H9 (cell line): Measurements from ENCODE around the gene APOA1. TPM values are rescaled to one million over a fixed set of nuclear protein-coding genes. Genes with fewer than 3 reads are reported as not detected.

ENCODE experiments used
- DNase-seq: peaks from one replicate; pipeline ENCODE4 v3.0.0-alpha.2; 2017
- H2AFZ ChIP-seq: one replicate; pipeline ENCODE4 v1.6.1; 2013; ENCODE audit warnings: mild to moderate bottlenecking, low read length, control low read depth, moderate library complexity
- H2AK5ac ChIP-seq: 2 replicates; pipeline ENCODE4 v1.6.1; 2013; ENCODE audit warnings: low read length, control low read depth, mixed read lengths; ENCODE audit not compliant: insufficient read length
- H2BK120ac ChIP-seq: one replicate; pipeline ENCODE4 v1.6.1; 2013; ENCODE audit warnings: low read depth, mild to moderate bottlenecking, low read length, control low read depth, inconsistent platforms; ENCODE audit not compliant: poor library complexity, severe bottlenecking
- H2BK12ac ChIP-seq: 2 replicates; pipeline ENCODE4 v1.6.1; 2013; ENCODE audit warnings: low read length, control low read depth, mixed read lengths, low read depth; ENCODE audit not compliant: insufficient read length
- H2BK15ac ChIP-seq: 2 replicates; pipeline ENCODE4 v1.6.1; 2013; ENCODE audit warnings: low read depth, low read length, control low read depth
- H2BK20ac ChIP-seq: one replicate; pipeline ENCODE4 v1.6.1; 2013; ENCODE audit warnings: low read depth, mild to moderate bottlenecking, low read length, control low read depth, inconsistent platforms; ENCODE audit not compliant: poor library complexity, severe bottlenecking
- H2BK5ac ChIP-seq: 2 replicates; pipeline ENCODE4 v1.6.1; 2013; ENCODE audit warnings: low read length, control low read depth, mixed read lengths; ENCODE audit not compliant: insufficient read length
- H3K14ac ChIP-seq: 2 replicates; pipeline ENCODE4 v1.6.1; 2013; ENCODE audit warnings: low read length, control low read depth; ENCODE audit not compliant: insufficient read depth
- H3K18ac ChIP-seq: 2 replicates; pipeline ENCODE4 v1.6.1; 2013; ENCODE audit warnings: low read depth, mild to moderate bottlenecking, mixed read lengths, low read length, control low read depth; ENCODE audit not compliant: insufficient read length
- H3K23ac ChIP-seq: 2 replicates; pipeline ENCODE4 v1.6.1; 2013; ENCODE audit warnings: low read length, control low read depth, mixed read lengths, low read depth; ENCODE audit not compliant: insufficient read length
- H3K23me2 ChIP-seq: 2 replicates; pipeline ENCODE4 v1.6.1; 2013; ENCODE audit warnings: low read depth, mild to moderate bottlenecking, mixed read lengths, low read length, control low read depth; ENCODE audit not compliant: insufficient read length, poor library complexity, severe bottlenecking
- H3K27ac ChIP-seq: 2 replicates; pipeline ENCODE4 v1.5.1; 2013; ENCODE audit warnings: low read length, control low read depth, mixed read lengths, low read depth; ENCODE audit not compliant: insufficient read length
- H3K27me3 ChIP-seq: 2 replicates; pipeline ENCODE4 v1.6.1; 2013; ENCODE audit warnings: low read length, control low read depth, inconsistent platforms; ENCODE audit not compliant: insufficient read depth
- H3K4ac ChIP-seq: 2 replicates; pipeline ENCODE4 v1.6.1; 2013; ENCODE audit warnings: low read depth, mild to moderate bottlenecking, control low read depth, inconsistent platforms, low read length, moderate library complexity
- H3K4me1 ChIP-seq: 2 replicates; pipeline ENCODE4 v1.6.1; 2013; ENCODE audit warnings: low read length, control low read depth, inconsistent platforms; ENCODE audit not compliant: insufficient read depth
- H3K4me2 ChIP-seq: 2 replicates; pipeline ENCODE4 v1.6.1; 2013; ENCODE audit warnings: low read length, control low read depth, mixed read lengths; ENCODE audit not compliant: insufficient read length, insufficient read depth
- H3K56ac ChIP-seq: 2 replicates; pipeline ENCODE4 v1.6.1; 2013; ENCODE audit warnings: low read depth, mild to moderate bottlenecking, mixed read lengths, low read length, control low read depth; ENCODE audit not compliant: insufficient read length
- H3K79me1 ChIP-seq: 2 replicates; pipeline ENCODE4 v1.6.1; 2013; ENCODE audit warnings: low read depth, mild to moderate bottlenecking, moderate library complexity, low read length, control low read depth, inconsistent platforms; ENCODE audit not compliant: insufficient read depth, poor library complexity, severe bottlenecking
- H3K79me2 ChIP-seq: 2 replicates; pipeline ENCODE4 v1.6.1; 2013; ENCODE audit warnings: low read length, control low read depth, inconsistent platforms; ENCODE audit not compliant: insufficient read depth
- H3K9ac ChIP-seq: 2 replicates; pipeline ENCODE4 v1.6.1; 2013; ENCODE audit warnings: low read length, control low read depth, mixed read lengths; ENCODE audit not compliant: insufficient read length; ENCODE audit errors: extremely low read depth
- H3K9me3 ChIP-seq: one replicate; pipeline ENCODE4 v1.6.1; 2013; ENCODE audit warnings: low read depth, low read length, inconsistent platforms; ENCODE audit not compliant: control insufficient read depth
- H3T11ph ChIP-seq: one replicate; pipeline ENCODE4 v1.6.1; 2013; ENCODE audit warnings: mild to moderate bottlenecking, low read length, control low read depth, inconsistent platforms
- H4K20me1 ChIP-seq: one replicate; pipeline ENCODE4 v1.6.1; 2013; ENCODE audit not compliant: control insufficient read depth, insufficient read length, insufficient read depth
- H4K5ac ChIP-seq: 2 replicates; pipeline ENCODE4 v1.6.1; 2013; ENCODE audit warnings: low read depth, mild to moderate bottlenecking, mixed read lengths, low read length, control low read depth; ENCODE audit not compliant: insufficient read length
- H4K8ac ChIP-seq: replicated peaks from 2 replicates; pipeline ENCODE4 v1.6.1; 2013; ENCODE audit warnings: low read length, control low read depth, mixed read lengths, low read depth; ENCODE audit not compliant: insufficient read length
- H4K91ac ChIP-seq: 2 replicates; pipeline ENCODE4 v1.6.1; 2013; ENCODE audit warnings: low read depth, mild to moderate bottlenecking, moderate library complexity, mixed read lengths, low read length, control low read depth; ENCODE audit not compliant: insufficient read length
- H3K27ac Mint-ChIP-seq, 3 experiments: 2 replicates in 2 of 3; 3 replicates in 1 of 3; pipeline ENCODE4 v1.8.0; 2020 to 2021; ENCODE audit warnings: mixed read lengths in 3 of 3, mild to moderate bottlenecking in 1 of 3, moderate library complexity in 1 of 3
- H3K27me3 Mint-ChIP-seq: 2 replicates; pipeline ENCODE4 v1.8.0; 2021; ENCODE audit warnings: low read depth, mild to moderate bottlenecking, moderate library complexity, mixed read lengths
- H3K36me3 Mint-ChIP-seq, 3 experiments: 2 replicates in 2 of 3; 3 replicates in 1 of 3; pipeline ENCODE4 v1.8.0; 2020 to 2021; ENCODE audit warnings: low read depth in 3 of 3, mixed read lengths in 3 of 3; ENCODE audit not compliant: insufficient read depth in 1 of 3
- H3K4me1 Mint-ChIP-seq, 2 experiments: 2 replicates each; pipeline ENCODE4 v1.8.0; 2020; ENCODE audit warnings: mixed read lengths in 2 of 2
- H3K4me3 Mint-ChIP-seq, 2 experiments: 2 replicates in 1 of 2; 3 replicates in 1 of 2; pipeline ENCODE4 v1.8.0; 2020 to 2021; ENCODE audit warnings: mild to moderate bottlenecking in 2 of 2, mixed read lengths in 2 of 2, moderate library complexity in 1 of 2
- H3K9me3 Mint-ChIP-seq, 2 experiments: 2 replicates in 1 of 2; 3 replicates in 1 of 2; pipeline ENCODE4 v1.8.0; 2020; ENCODE audit warnings: mild to moderate bottlenecking in 2 of 2, mixed read lengths in 2 of 2, moderate library complexity in 1 of 2
- WGBS: extraction: QIAGEN DNeasy Blood & Tissue Kit; methylation state at CpG from one replicate; pipeline ENCODE4 v1.1.7; 2013; ENCODE audit warnings: missing lambda C conversion rate, low lambda C conversion rate, mixed read lengths; ENCODE audit not compliant: insufficient read length; ENCODE audit errors: extremely low coverage; 5-methylcytosine and 5-hydroxymethylcytosine counted together
- total RNA-seq: library from RNA; stranded (reverse); gene quantifications from 2 replicates; pipeline ENCODE4 v1.2.1, GENCODE V29; 2021
- TF ChIP-seq, protein P1 (sequence below): fragments of 200-600 bp; sonication (generic); conservative IDR thresholded peaks from 3 replicates; pipeline ENCODE4 v1.8.0; 2021; ENCODE audit warnings: antibody characterized with exemption, mild to moderate bottlenecking

APOA1 gene
- total RNA-seq, 1 experiment from 2014 or later = 0.68 TPM

DNA sequence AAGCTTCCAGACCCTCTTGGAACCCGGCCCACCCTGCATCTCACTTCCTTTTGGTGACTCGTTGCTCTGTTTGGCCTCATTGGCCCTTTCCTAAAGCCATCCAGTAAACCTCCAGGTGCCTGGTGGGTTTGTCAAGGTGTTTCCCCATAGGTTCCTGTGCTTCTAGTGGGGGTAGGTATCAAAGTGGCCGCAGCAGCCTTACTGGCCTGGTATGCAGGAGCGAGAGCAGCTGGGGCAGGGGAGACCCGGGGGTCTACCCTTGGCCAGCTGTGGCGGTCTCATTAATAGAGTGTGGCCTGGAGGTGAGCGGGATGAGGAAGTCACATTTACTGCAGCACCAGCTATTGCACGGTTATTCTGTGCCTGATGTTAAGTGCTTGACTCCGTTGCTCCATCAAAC, 18.4 kb downstream of the APOA1 start:
- H3K9ac ChIP-seq = no peak overlapping the region
- H3K23me2 ChIP-seq = peaks cover 2% of the 10 kb centered on the region
- H4K91ac ChIP-seq = no peak overlapping the region
- H2AK5ac ChIP-seq = no peak overlapping the region
- DNase-seq = no peak
- no peak overlapping the region for H2BK20ac ChIP-seq
- Mint-ChIP-seq H3K4me1 (peaks cover 5 to 6% of the 10 kb centered on the region in 2 experiments; a peak in 3 of 4 replicates), H3K27ac (no peak overlapping the region), H3K36me3 (no peaks in the 10 kb centered on the region), H3K9me3 (no peaks in the 10 kb centered on the region), H3K27me3 (peaks cover 6% of the 10 kb centered on the region), H3K4me3 (no peak overlapping the region)
- no peak overlapping the region for H3K56ac ChIP-seq
- H2BK12ac ChIP-seq = no peak overlapping the region
- H3K14ac ChIP-seq = no peak overlapping the region
- no peak overlapping the region for H4K8ac ChIP-seq
- no peak overlapping the region for H4K5ac ChIP-seq
- H4K20me1 ChIP-seq = no peaks in the 10 kb centered on the region
- TF ChIP-seq, protein P1, sequence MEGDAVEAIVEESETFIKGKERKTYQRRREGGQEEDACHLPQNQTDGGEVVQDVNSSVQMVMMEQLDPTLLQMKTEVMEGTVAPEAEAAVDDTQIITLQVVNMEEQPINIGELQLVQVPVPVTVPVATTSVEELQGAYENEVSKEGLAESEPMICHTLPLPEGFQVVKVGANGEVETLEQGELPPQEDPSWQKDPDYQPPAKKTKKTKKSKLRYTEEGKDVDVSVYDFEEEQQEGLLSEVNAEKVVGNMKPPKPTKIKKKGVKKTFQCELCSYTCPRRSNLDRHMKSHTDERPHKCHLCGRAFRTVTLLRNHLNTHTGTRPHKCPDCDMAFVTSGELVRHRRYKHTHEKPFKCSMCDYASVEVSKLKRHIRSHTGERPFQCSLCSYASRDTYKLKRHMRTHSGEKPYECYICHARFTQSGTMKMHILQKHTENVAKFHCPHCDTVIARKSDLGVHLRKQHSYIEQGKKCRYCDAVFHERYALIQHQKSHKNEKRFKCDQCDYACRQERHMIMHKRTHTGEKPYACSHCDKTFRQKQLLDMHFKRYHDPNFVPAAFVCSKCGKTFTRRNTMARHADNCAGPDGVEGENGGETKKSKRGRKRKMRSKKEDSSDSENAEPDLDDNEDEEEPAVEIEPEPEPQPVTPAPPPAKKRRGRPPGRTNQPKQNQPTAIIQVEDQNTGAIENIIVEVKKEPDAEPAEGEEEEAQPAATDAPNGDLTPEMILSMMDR = no peak
- no peaks in the 10 kb centered on the region; the same call in 1 of the 2 replicates for H3K4me1 ChIP-seq
- H3K4me2 ChIP-seq = no peak overlapping the region
- no peaks in the 10 kb centered on the region for H3K27me3 ChIP-seq
- H2AFZ ChIP-seq = no peak overlapping the region
- H3K79me2 ChIP-seq = no peaks in the 10 kb centered on the region
- no peak overlapping the region for H3K18ac ChIP-seq
- H3T11ph ChIP-seq = no peak overlapping the region
- no peak overlapping the region for H3K4ac ChIP-seq
- H2BK5ac ChIP-seq = no peak overlapping the region
- no peaks in the 10 kb centered on the region for H3K9me3 ChIP-seq
- H2BK15ac ChIP-seq = no peak overlapping the region
- H3K27ac ChIP-seq = no peak overlapping the region
- WGBS = no CpG with 5 or more reads among the region's 9 CpGs
- no peak overlapping the region for H3K23ac ChIP-seq
- H2BK120ac ChIP-seq = no peak overlapping the region
- no peaks in the 10 kb centered on the region for H3K79me1 ChIP-seq
